HG02840 (cell line): ENCODE measurements around the gene AK1.

Experiments
- ATAC-seq: cut with Tn5 transposase; IDR thresholded peaks from one replicate; pipeline ENCODE4 v1.9.1; 2021; ENCODE audit warnings: mild to moderate bottlenecking, moderate library complexity, moderate number of reproducible peaks; ENCODE audit not compliant: unreplicated experiment, low FRiP score

The AK1 gene

DNA sequence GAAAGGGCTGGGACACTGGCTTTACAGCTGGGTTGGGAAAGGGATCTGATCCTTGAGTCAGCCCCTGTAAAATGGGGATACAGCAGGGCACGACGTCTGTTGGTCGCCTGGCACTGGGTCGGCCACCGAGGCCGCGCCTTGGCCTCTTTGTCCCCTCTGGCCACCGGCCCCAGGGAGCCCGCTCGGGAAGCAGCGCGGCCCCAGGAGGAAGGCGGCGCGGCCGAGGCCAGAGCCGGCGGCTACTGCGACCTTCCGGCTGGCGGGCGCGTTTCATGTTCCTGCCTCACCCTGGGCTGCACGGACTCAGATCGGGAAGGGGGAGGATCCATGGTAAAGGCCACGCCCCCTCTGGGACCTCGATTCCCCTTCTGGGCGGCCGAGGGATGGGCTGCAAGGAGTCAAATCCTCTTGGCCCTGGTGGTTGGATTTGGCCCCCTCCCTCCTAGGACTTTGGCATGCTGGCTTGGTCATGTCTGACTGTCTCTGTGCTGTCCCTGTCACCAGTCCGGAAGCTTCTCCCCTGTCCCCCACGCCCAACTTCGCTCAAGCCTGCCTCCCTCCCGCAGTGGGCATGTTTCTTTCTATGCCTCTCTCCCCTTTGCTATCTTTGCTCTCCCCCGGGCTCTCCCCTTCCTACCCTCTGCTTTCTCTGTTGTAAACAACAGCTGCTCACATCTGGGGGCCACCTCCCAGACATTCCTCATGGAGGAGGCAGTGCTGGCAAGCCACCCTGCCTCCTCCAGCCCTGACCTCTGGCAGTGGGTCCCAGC is 49.0 kb downstream of the AK1 start:
- no peak for ATAC-seq

DNA sequence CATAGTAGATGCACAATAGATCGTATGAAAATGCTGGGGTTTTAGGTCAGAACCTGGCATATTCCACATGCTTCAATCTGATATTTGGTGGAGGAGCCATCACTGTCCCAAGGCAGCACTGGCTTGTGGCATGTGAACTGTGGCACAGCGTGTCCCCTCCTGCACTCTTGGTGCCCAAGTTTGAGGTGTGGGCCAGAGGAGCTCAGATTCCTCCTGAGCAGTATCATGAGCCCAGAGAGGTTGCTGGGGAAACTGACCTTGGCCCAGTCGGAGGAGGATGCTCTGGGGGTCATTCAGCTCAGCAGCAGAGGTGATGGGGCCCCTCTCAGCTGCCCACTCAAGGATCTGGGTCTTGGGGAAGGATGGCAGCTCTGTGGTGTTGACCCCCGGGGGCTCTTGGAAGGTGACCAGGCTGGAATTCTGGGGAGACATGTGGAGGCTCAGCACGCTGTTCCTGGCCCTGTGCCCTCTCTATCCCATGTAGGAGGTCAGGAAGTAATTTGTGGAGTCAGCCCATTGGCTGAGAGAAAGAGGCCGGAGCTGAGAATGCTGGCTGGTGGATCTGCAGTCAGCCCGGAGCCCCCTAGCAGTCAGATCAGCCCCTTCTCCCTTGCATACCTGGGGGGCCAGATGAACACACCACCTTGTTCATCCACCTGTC is 51.1 kb downstream of the AK1 start:
- no peak for ATAC-seq

DNA sequence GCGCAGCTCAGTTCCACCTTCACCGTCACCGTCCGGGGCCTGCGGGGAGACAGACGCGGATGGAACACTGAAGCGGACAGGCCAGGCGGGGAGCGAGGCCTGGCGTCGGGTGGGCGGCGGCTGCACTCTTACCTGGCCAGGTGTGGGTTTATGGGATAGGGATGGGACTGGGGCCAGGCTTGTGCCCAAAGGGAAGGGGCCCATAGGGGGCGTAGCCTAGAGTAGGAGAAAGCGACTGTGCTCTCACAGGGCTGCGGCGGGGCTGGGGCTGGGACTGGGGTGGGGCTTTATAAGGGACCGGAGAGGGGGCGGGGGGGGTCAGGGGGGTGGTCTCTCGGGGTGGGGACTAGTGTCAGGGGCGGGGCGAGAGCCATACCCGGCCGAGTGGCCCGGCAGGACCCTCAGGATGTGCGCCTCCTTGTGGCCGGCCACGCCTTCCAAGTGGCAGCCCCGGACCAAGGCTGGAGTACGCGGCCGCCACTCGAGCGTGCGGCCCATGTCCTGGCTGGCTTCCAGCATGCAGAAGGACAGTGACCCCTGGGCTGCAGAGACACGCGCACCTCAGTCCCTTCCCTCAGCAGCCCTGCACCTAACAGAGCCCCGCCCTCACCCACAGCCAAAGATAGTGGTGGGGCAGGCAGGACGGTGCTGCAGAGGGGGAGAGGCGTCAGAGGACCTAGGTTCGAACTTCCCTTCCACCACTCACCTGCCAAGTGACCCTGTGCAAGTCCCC is 52.0 kb downstream of the AK1 start:
- no peak for ATAC-seq

DNA sequence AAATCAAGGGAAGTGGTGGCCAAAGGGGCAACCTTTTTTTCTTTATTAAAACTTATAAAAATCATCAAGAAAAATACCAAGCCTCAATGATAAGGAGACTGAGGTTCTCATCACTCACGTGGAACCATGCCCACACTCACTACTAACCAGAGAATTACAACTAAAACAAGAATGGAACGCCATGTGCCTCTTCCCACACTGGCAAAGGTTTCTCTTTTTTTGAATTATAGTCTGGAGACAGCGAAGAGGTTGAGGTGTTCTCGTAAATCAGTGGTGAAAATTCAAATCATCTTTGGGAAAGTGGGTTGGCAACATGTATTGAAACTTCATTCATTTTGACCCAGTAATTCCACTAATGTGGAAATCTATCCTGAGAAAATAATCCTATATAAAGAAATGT is 55.4 kb downstream of the AK1 start:
- ATAC-seq = no peak

DNA sequence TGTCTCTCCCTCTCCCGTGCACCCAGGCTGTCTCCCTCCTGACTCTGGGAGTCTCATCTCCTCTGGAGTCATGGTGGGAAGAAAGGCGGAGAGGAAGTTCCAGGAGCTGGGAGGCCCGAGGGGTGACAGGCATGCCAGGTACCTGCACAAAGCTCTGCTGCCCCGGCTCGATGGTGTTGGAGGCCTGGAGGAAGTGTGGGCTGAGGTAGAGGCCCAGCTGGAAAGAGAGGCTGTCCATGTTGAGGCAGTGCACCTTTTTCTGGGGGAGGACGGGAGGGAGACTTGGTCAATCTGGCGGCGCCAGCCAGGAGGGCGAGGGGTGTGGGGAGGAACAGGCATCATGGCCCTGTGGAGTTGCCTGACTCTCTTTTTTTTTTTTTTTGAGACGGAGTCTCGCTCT is 58.9 kb downstream of the AK1 start:
- no peak for ATAC-seq

DNA sequence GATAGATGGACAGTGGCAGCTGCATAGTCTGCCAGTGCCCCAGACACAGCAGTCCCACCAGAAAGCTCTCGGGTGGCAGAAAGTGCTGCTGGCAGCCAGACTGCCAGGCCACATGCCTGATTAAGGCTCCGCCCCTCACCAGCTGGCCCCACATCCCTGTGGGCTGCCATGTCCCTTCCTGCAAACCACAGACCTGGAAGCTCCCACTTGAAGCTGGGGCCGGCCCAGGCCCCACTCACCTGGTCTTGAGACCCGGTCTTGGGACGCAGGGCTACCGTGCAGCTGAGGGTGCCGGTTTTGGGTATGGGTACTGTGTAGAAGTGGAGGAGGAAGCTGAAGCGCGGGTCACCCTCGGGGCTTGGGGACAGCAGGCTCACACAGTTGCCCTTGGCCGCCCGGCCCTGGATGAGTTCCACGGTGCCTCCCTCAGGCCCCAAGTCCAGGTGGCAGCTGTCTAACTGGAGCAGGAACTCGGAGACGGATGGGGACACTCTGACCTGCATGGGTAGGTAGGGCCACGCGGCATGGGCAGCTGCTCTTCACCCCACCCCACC is 59.5 kb downstream of the AK1 start:
- no peak for ATAC-seq

DNA sequence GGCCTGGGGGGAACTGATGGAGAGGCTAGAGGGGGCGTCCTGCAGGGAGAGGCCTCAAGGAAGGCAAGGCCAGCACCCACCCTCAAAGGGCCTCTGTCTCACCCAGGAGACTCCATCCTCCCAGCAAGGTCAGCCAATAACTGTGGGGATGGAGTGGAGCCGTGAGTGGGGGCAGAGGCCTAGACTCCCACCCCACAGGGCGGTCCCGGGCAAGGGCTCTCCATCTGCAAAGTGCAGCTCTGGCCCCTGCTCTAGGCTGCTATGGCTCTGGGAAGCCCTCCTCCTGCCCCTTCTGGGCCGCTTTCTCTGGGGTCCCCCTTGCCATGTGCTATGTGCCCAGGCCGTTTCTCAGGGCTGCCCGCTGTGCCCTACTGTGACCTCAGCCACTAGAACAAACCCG is 60.7 kb downstream of the AK1 start:
- ATAC-seq = no peak
